H1 (cell line): ENCODE measurements around the gene ICA1. TPM values are rescaled to one million over a fixed set of nuclear protein-coding genes. Genes with fewer than 3 reads are reported as not detected.

Source experiments
- CTCF ChIA-PET: fragments of 300-600 bp; sonication (Branson Sonifier 250); formaldehyde crosslinking; loops from one replicate; lab custom pipeline; 2021; ENCODE audit not compliant: partially characterized antibody; lab: Charles Lee
- POLR2A ChIA-PET: fragments of 300-600 bp; sonication (Branson Sonifier 250); formaldehyde crosslinking; loops from one replicate; lab custom pipeline; 2021; ENCODE audit warnings: inconsistent platforms; ENCODE audit not compliant: partially characterized antibody; lab: Charles Lee
- DNase-seq, 2 experiments: peaks; one replicate each; pipeline versions ENCODE4 v3.0.0 to v3.0.0-alpha.2; 2010 to 2022; ENCODE audit warnings: low spot score in 2 of 2, low read depth in 1 of 2, mixed read lengths in 1 of 2
- FAIRE-seq: peaks from 2 replicates; lab custom pipeline; 2011; peaks lifted over from hg19 to GRCh38; lab: Jason Lieb, UNC
- H2AFZ ChIP-seq: 2 replicates; pipeline ENCODE4 v1.8.1; 2012; ENCODE audit warnings: low read length, inconsistent platforms
- H2AK5ac ChIP-seq: 2 replicates; pipeline ENCODE4 v1.6.1; 2013; ENCODE audit warnings: low read depth, low read length
- H2BK120ac ChIP-seq: replicated peaks from 2 replicates; pipeline ENCODE3; 2013; ENCODE audit warnings: low read depth, low read length, inconsistent platforms
- H2BK12ac ChIP-seq: 2 replicates; pipeline ENCODE4 v1.6.1; 2013; ENCODE audit warnings: low read depth, low read length
- H2BK15ac ChIP-seq: 2 replicates; pipeline ENCODE4 v1.6.1; 2013; ENCODE audit warnings: low read length
- H2BK20ac ChIP-seq: 2 replicates; pipeline ENCODE4 v1.6.1; 2013; ENCODE audit warnings: low read length
- H2BK5ac ChIP-seq: 2 replicates; pipeline ENCODE4 v1.6.1; 2013; ENCODE audit warnings: low read depth, low read length
- H3K14ac ChIP-seq: 2 replicates; pipeline ENCODE4 v1.6.1; 2013; ENCODE audit warnings: inconsistent platforms; ENCODE audit not compliant: insufficient read length
- H3K18ac ChIP-seq: 2 replicates; pipeline ENCODE4 v1.6.1; 2013; ENCODE audit warnings: low read length; ENCODE audit errors: extremely low read depth
- H3K23ac ChIP-seq: 2 replicates; pipeline ENCODE4 v1.6.1; 2013; ENCODE audit warnings: inconsistent platforms; ENCODE audit not compliant: insufficient read length
- H3K23me2 ChIP-seq: 2 replicates; pipeline ENCODE4 v1.6.1; 2013; ENCODE audit warnings: low read depth, low read length
- H3K27ac ChIP-seq: 2 replicates; pipeline ENCODE4 v1.6.1; 2011; ENCODE audit warnings: low read depth, low read length, inconsistent platforms
- H3K27me3 ChIP-seq, 4 experiments: replicated peaks in 1 of 4; 1 replicate in 1 of 4; 2 replicates in 3 of 4; pipeline versions ENCODE4 v1.6.1 to v1.8.1; 2011 to 2013; ENCODE audit warnings: low read length in 3 of 4, mild to moderate bottlenecking in 3 of 4, inconsistent platforms in 2 of 4, mixed read lengths in 2 of 4, moderate library complexity in 1 of 4; ENCODE audit not compliant: control insufficient read depth in 3 of 4, insufficient read depth in 3 of 4; ENCODE audit errors: extremely low read depth in 1 of 4
- H3K36me3 ChIP-seq, 4 experiments: 2 replicates each; pipeline versions ENCODE4 v1.6.1 to v1.8.1; 2011 to 2013; ENCODE audit warnings: mild to moderate bottlenecking in 4 of 4, low read length in 3 of 4, moderate library complexity in 2 of 4, control low read depth in 1 of 4, inconsistent platforms in 1 of 4; ENCODE audit not compliant: insufficient read depth in 4 of 4, control insufficient read depth in 2 of 4
- H3K4ac ChIP-seq: replicated peaks from 2 replicates; pipeline ENCODE3; 2013; ENCODE audit warnings: low read length, low read depth, mixed read lengths, inconsistent platforms; ENCODE audit not compliant: insufficient read length
- H3K4me1 ChIP-seq, 4 experiments: replicated peaks in 1 of 4; 1 replicate in 1 of 4; 2 replicates in 3 of 4; pipeline versions ENCODE4 v1.6.1 to v1.8.1; 2011 to 2013; ENCODE audit warnings: low read length in 3 of 4, inconsistent platforms in 2 of 4, mixed read lengths in 1 of 4; ENCODE audit not compliant: insufficient read depth in 4 of 4, control insufficient read depth in 3 of 4
- H3K4me2 ChIP-seq, 2 experiments: 2 replicates each; pipeline versions ENCODE4 v1.6.1 to v1.8.1; 2011 to 2013; ENCODE audit warnings: low read depth in 2 of 2, low read length in 2 of 2, control low read depth in 1 of 2, inconsistent platforms in 1 of 2, mild to moderate bottlenecking in 1 of 2; ENCODE audit not compliant: insufficient read depth in 1 of 2
- H3K4me3 ChIP-seq, 4 experiments: fragments of 200-600, 300-600 bp in 1 of 4; sonication (generic), shearing (Covaris generic), sonication (Bioruptor Twin) in 1 of 4; 2 replicates each; pipeline versions ENCODE4 v1.5.1 to v1.8.1; 2011 to 2016; ENCODE audit warnings: low read length in 4 of 4, low read depth in 3 of 4, control low read depth in 2 of 4, inconsistent platforms in 2 of 4, mild to moderate bottlenecking in 2 of 4, mixed read lengths in 1 of 4, moderate library complexity in 1 of 4; ENCODE audit not compliant: insufficient read depth in 2 of 4; ENCODE audit errors: extremely low read depth in 1 of 4
- H3K56ac ChIP-seq: replicated peaks from 2 replicates; pipeline ENCODE3; 2013; ENCODE audit warnings: low read depth, mild to moderate bottlenecking, mixed read lengths, low read length, inconsistent platforms; ENCODE audit not compliant: insufficient read length
- H3K79me1 ChIP-seq: 2 replicates; pipeline ENCODE4 v1.6.1; 2013; ENCODE audit warnings: low read depth, low read length, control low read depth
- H3K79me2 ChIP-seq, 2 experiments: 2 replicates each; pipeline versions ENCODE4 v1.6.1 to v1.8.1; 2012 to 2013; ENCODE audit warnings: low read length in 2 of 2, mild to moderate bottlenecking in 2 of 2, inconsistent platforms in 1 of 2; ENCODE audit not compliant: insufficient read depth in 2 of 2, control insufficient read depth in 1 of 2
- H3K9ac ChIP-seq, 4 experiments: replicated peaks in 1 of 4; 1 replicate in 1 of 4; 2 replicates in 3 of 4; pipeline versions ENCODE4 v1.6.1 to v1.8.1; 2011 to 2013; ENCODE audit warnings: low read depth in 3 of 4, low read length in 3 of 4, control low read depth in 2 of 4, mild to moderate bottlenecking in 2 of 4, moderate library complexity in 2 of 4, inconsistent platforms in 1 of 4; ENCODE audit errors: extremely low read depth in 1 of 4
- H3K9me3 ChIP-seq, 2 experiments: 2 replicates each; pipeline versions ENCODE4 v1.6.1 to v1.8.1; 2012 to 2013; ENCODE audit warnings: mild to moderate bottlenecking in 2 of 2, moderate library complexity in 2 of 2, control low read depth in 1 of 2, inconsistent platforms in 1 of 2, low read depth in 1 of 2, low read length in 1 of 2, mixed read lengths in 1 of 2; ENCODE audit not compliant: insufficient read depth in 2 of 2
- H4K20me1 ChIP-seq, 2 experiments: replicated peaks in 1 of 2; 2 replicates each; pipeline versions ENCODE3 to v1.8.1; 2011 to 2013; ENCODE audit warnings: inconsistent platforms in 2 of 2, low read length in 2 of 2, mild to moderate bottlenecking in 1 of 2; ENCODE audit not compliant: insufficient read depth in 2 of 2, control insufficient read depth in 1 of 2
- H4K5ac ChIP-seq: 2 replicates; pipeline ENCODE4 v1.6.1; 2013; ENCODE audit warnings: low read length, low read depth, mixed read lengths, inconsistent platforms; ENCODE audit not compliant: insufficient read length
- H4K8ac ChIP-seq: 2 replicates; pipeline ENCODE4 v1.8.0; 2013; ENCODE audit warnings: mild to moderate bottlenecking, moderate library complexity, low read length, inconsistent platforms; ENCODE audit not compliant: insufficient read depth; ENCODE audit errors: extremely low read depth
- H4K91ac ChIP-seq: replicated peaks from 2 replicates; pipeline ENCODE3; 2013; ENCODE audit warnings: low read length, mixed read lengths, inconsistent platforms; ENCODE audit not compliant: insufficient read length
- EGR1 ChIP-seq: IDR thresholded peaks from 2 replicates; pipeline ENCODE4 v1.6.1; 2011; ENCODE audit warnings: low read depth, low read length, borderline replicate concordance
- GTF2F1 ChIP-seq: IDR thresholded peaks from 2 replicates; pipeline ENCODE4 v1.6.1; 2012; ENCODE audit warnings: low read depth, low read length, improper control_type of control experiment, borderline replicate concordance
- SIX5 ChIP-seq: IDR thresholded peaks from 2 replicates; pipeline ENCODE4 v1.6.1; 2011; ENCODE audit warnings: mild to moderate bottlenecking, low read depth, low read length
- TAF1 ChIP-seq: IDR thresholded peaks from 2 replicates; pipeline ENCODE4 v1.6.1; 2011; ENCODE audit warnings: mild to moderate bottlenecking, low read depth, low read length
- TAF7 ChIP-seq: optimal IDR thresholded peaks from 2 replicates; pipeline ENCODE3; 2011; ENCODE audit warnings: low read depth, mild to moderate bottlenecking, inconsistent platforms, low read length, moderate library complexity, borderline replicate concordance
- WGBS, 2 experiments: shearing (Covaris generic) in 1 of 2; methylation state at CpG; one replicate each; pipeline versions ENCODE4 v1.1.6 to v1.1.7; 2013 to 2015; ENCODE audit warnings: low lambda C conversion rate in 2 of 2, mixed read lengths in 2 of 2, inconsistent platforms in 1 of 2, low coverage in 1 of 2, missing lambda C conversion rate in 1 of 2; ENCODE audit not compliant: insufficient replicate concordance in 2 of 2, insufficient coverage in 1 of 2, insufficient read length in 1 of 2; ENCODE audit errors: extremely low coverage in 1 of 2, missing lambda C conversion rate in 1 of 2; 5-methylcytosine and 5-hydroxymethylcytosine counted together
- polyA plus RNA-seq, 7 experiments: library from polyadenylated mRNA; depleted of rRNA in 3 of 7; stranded (reverse) in 5 of 7; unstranded in 2 of 7; fragments of >200 nt in 5 of 7; fragments of 200-250 nt in 2 of 7; gene quantifications; 1 replicate in 5 of 7; 2 replicates in 1 of 7; 4 replicates in 1 of 7; pipeline versions ENCODE4 v1.2.1 to v1.2.3, GENCODE V29; 2011 to 2013; ENCODE audit warnings: missing spikeins in 2 of 7, mixed read lengths in 2 of 7
- total RNA-seq: library from RNA; stranded (reverse); fragmentation: NEBNext Ultra II Directional; extraction: Animal tissue kit (Norgen Biotek cat#: 25700); gene quantifications from 2 replicates; pipeline ENCODE4 v1.2.1, GENCODE V29; 2021

ICA1 gene
- total and polyA plus RNA-seq, 2 of the 8 experiments (the other 6 are each of a cell fraction or from before 2014, with no cell fraction given): 14.9 to 37.1 TPM

DNA sequence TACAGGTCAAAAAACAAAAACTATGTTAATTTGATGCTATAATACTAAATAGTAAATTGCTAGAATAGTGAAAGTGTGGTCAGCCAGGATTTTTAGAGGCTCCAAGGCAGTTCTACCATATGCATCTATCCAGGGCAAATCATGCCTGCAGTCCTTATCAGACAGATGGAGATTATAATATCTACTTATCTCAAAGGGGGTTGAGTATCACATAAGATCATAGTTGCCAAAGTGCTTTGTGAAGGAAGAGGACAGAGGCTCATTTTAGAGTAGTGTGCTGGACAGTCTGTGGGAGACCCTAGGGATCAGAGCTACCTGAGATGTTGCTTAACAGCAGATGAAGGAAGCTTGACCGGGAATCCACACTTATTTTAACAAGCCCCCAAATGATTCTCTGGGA is 3.2 kb downstream of the ICA1 start:
- Histone ChIP-seq H3K4ac (no peak overlapping the region), H3K9me3 (no peaks in the 10 kb centered on the region), H2BK12ac (no peak overlapping the region), H3K23me2 (no peaks in the 10 kb centered on the region; the same call in 1 of the 2 replicates), H3K27me3 (0 out of 7 replicates have a peak, but pooled peaks cover 0 to 3% (median 1%) of the 10 kb centered on the region in 4 experiments), H2AFZ (no peak overlapping the region), H3K23ac (no peak overlapping the region), H3K9ac (no peak overlapping the region), H3K79me1 (peaks cover 8% of the 10 kb centered on the region; the same call in 1 of the 2 replicates), H4K5ac (no peak overlapping the region), H3K4me2 (no peak overlapping the region), H3K14ac (no peak overlapping the region), H3K4me1 (peaks cover 0 to 6% (median 0%) of the 10 kb centered on the region in 4 experiments; a peak in 4 of 7 replicates), H2BK120ac (no peak overlapping the region), H2BK5ac (no peak overlapping the region), H3K56ac (no peak overlapping the region), H3K4me3 (no peak overlapping the region), H3K27ac (no peak overlapping the region), H3K18ac (no peak overlapping the region), H2AK5ac (no peak overlapping the region), H3K36me3 (no peaks in the 10 kb centered on the region; a peak in 1 of 8 replicates), H3K79me2 (no peaks in the 10 kb centered on the region; a peak in 1 of 4 replicates), H4K91ac (no peak overlapping the region), H2BK20ac (no peak overlapping the region), H2BK15ac (no peak overlapping the region), H4K8ac (no peak overlapping the region), H4K20me1 (no peaks in the 10 kb centered on the region)
- FAIRE-seq (no peak), DNase-seq (no peak)
- CTCF ChIA-PET: interaction anchor here (0.7 to 1.5 kb wide), 3 partner anchors 8 to 578 kb away, joined by 3 to 5 read pairs (median 3); no protein-coding TSS in a partner anchor
- POLR2A ChIA-PET: no interaction called here
- 93% methylated on average over 1 of the region's 1 CpG; no CpG with 5 or more reads in 1 of the 2 experiments for WGBS, 2 experiments
- TF ChIP-seq TAF7 (no peak), TAF1 (no peak), GTF2F1 (no peak), SIX5 (no peak), EGR1 (no peak)
